K562 (cell line): ENCODE results near the gene C1QTNF6.

Source experiments
- ETV6 ChIP-seq, 3 experiments: fragments of 150-350 bp in 1 of 3; sonication (generic) in 1 of 3; formaldehyde crosslinking in 1 of 3; IDR thresholded peaks; 2 replicates each; pipeline versions ENCODE4 v1.6.1 to v1.8.0; 2014 to 2022; ENCODE audit warnings: borderline replicate concordance in 2 of 3, low read depth in 2 of 3, antibody characterized with exemption in 1 of 3, low read length in 1 of 3, mild to moderate bottlenecking in 1 of 3, missing genetic modification reagents in 1 of 3
- KAT8 ChIP-seq: fragments of 450-650 bp; IDR thresholded peaks from 2 replicates; pipeline ENCODE4 v1.6.1; 2016; ENCODE audit warnings: low read depth, mild to moderate bottlenecking
- RBM22 ChIP-seq: fragments of 200-400 bp; formaldehyde crosslinking; IDR thresholded peaks from 2 replicates; pipeline ENCODE4 v1.6.1; 2018; ENCODE audit warnings: low read length, low read depth; ENCODE audit not compliant: poor library complexity, severe bottlenecking
- TF ChIP-seq, protein P1 (sequence below): sonication (generic); formaldehyde crosslinking; IDR thresholded peaks from 2 replicates; pipeline ENCODE4 v1.8.0; 2023; ENCODE audit warnings: missing genetic modification reagents, mild to moderate bottlenecking, borderline replicate concordance

DNA sequence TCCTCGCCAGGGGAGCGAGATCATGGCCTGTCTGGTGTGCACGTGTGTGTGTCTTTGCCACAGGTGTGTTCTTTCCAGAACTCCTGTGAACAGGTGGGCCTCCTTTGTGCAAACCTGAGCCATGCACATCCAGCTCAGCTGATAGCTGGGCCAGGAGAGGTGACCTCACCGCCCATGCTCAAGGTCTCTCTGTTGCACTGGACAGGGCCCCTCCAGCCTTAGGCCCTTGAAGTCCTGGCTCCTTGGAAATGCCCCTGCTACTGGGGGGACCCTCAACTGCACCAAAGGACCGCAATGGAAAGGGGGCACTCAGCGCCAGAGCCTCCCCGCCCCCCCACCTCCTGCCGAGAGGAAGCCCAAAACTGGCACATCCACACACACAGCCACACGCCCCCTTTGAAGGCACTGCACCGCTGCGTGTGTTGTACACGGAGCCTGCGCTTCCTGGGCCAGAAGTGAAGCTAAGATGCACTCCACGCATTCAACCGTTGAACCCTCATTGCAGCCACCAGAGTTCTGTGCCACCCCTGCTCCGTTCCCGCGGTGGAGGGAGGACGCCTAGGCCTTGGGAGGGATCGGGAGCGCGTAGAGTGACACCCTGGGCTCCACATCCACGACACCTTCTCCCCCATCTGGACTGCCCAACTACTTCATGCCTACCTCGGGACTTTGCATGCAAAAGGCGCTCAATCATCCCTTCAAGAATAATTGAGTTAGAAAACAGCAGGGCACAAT is 21.9 kb downstream of the C1QTNF6 start:
- no peak for TF ChIP-seq KAT8
- no peak for TF ChIP-seq ETV6 (IDR thresholded peaks at IDR 0.05; ENCODE audit: borderline replicate concordance in 1 of 2, low read depth in 2 of 2, low read length in 1 of 2)
- TF ChIP-seq ETV6 (CRISPR knock-in tag; IDR thresholded peaks at IDR 0.05; ENCODE audit: borderline replicate concordance) = no peak
- no peak for TF ChIP-seq RBM22
- TF ChIP-seq, protein P1, sequence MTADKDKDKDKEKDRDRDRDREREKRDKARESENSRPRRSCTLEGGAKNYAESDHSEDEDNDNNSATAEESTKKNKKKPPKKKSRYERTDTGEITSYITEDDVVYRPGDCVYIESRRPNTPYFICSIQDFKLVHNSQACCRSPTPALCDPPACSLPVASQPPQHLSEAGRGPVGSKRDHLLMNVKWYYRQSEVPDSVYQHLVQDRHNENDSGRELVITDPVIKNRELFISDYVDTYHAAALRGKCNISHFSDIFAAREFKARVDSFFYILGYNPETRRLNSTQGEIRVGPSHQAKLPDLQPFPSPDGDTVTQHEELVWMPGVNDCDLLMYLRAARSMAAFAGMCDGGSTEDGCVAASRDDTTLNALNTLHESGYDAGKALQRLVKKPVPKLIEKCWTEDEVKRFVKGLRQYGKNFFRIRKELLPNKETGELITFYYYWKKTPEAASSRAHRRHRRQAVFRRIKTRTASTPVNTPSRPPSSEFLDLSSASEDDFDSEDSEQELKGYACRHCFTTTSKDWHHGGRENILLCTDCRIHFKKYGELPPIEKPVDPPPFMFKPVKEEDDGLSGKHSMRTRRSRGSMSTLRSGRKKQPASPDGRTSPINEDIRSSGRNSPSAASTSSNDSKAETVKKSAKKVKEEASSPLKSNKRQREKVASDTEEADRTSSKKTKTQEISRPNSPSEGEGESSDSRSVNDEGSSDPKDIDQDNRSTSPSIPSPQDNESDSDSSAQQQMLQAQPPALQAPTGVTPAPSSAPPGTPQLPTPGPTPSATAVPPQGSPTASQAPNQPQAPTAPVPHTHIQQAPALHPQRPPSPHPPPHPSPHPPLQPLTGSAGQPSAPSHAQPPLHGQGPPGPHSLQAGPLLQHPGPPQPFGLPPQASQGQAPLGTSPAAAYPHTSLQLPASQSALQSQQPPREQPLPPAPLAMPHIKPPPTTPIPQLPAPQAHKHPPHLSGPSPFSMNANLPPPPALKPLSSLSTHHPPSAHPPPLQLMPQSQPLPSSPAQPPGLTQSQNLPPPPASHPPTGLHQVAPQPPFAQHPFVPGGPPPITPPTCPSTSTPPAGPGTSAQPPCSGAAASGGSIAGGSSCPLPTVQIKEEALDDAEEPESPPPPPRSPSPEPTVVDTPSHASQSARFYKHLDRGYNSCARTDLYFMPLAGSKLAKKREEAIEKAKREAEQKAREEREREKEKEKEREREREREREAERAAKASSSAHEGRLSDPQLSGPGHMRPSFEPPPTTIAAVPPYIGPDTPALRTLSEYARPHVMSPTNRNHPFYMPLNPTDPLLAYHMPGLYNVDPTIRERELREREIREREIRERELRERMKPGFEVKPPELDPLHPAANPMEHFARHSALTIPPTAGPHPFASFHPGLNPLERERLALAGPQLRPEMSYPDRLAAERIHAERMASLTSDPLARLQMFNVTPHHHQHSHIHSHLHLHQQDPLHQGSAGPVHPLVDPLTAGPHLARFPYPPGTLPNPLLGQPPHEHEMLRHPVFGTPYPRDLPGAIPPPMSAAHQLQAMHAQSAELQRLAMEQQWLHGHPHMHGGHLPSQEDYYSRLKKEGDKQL = no peak
